Measurements from ENCODE around the gene SLC5A8.

Gene SLC5A8, protein sequence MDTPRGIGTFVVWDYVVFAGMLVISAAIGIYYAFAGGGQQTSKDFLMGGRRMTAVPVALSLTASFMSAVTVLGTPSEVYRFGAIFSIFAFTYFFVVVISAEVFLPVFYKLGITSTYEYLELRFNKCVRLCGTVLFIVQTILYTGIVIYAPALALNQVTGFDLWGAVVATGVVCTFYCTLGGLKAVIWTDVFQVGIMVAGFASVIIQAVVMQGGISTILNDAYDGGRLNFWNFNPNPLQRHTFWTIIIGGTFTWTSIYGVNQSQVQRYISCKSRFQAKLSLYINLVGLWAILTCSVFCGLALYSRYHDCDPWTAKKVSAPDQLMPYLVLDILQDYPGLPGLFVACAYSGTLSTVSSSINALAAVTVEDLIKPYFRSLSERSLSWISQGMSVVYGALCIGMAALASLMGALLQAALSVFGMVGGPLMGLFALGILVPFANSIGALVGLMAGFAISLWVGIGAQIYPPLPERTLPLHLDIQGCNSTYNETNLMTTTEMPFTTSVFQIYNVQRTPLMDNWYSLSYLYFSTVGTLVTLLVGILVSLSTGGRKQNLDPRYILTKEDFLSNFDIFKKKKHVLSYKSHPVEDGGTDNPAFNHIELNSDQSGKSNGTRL

DNA sequence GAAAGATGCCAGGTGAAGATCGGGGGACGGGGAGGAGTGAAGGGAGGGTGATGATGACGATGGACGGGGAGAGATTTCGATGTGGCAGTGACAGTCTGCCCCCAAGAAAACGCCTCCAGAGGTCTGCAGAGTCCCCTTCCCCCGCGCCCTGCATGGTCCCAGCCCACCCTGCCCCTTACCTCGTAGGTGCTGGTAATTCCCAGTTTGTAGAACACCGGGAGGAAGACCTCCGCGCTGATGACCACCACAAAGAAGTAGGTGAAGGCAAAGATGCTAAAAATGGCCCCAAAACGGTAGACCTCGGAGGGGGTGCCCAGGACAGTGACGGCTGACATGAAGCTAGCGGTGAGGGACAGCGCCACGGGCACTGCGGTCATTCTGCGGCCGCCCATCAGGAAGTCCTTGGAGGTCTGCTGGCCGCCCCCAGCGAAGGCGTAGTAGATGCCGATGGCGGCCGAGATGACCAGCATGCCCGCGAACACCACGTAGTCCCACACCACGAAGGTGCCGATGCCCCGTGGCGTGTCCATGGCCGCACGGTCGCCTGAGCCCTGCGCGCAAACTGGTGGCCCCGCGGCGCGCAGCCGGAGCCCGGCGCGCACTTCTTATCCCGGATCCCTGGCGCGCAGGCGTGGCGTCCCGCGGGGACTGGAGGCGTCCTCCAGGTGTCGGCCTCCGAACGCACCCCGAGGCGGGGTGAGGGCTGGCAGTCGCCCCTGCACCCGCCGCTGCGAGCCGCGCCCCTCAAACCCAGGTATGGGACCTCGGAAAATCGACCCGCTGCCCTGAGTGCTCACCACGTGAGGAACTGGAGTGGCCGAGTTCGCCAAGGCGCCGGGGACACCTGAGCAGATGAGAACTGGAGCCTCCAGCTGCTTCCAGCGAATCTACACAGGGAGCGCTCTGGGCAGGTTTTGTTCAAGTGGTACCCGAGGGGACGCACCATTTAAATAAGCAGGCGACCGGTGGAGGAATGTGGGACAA is at the start of gene SLC5A8:
SLC5A8 (minus strand) TSS at position 920 of the 984 bp plus-strand sequence; CDS start at position 530, 390 bp downstream.
- DNase-seq, result no peak

DNA sequence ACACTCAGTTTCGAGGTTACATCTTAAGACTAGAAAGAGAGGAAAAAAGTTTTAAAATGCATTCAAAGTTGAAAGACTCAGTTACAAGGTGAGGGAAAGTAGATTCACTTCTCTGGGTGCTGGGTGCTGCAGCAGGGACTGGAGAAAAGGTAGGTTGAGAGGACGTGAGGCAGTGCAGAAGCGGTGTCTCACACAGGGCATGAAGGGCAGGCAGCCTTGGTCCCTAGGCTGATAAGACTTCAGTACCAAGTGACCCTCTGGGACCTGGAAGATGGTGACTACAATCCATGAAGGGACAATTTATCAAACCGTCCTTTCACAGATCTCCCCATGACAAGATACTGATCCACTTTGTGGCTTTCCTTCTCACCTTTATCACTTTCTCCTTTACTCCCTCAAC is 47.3 kb upstream of the SLC5A8 start:
- no peak for DNase-seq

DNA sequence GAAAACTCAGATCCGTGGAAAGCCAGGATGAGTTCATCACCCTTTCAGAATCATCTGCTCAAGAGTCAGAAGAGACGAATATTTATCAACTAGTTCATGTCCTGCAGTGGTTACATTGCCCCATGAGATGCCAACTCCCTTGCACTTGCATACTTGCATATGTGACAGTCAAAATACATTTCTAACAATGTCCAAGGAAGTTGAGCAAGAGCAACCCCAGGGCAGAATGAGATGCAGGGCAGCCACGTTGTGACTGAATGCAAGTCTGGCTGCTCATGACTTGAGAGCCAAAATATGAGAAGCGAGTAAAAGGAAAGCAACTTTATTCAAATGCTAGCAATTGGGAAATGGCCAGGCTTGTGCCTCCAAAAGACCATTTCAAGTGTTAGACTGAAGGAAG is 46.2 kb upstream of the SLC5A8 start:
- no peak for DNase-seq

DNA sequence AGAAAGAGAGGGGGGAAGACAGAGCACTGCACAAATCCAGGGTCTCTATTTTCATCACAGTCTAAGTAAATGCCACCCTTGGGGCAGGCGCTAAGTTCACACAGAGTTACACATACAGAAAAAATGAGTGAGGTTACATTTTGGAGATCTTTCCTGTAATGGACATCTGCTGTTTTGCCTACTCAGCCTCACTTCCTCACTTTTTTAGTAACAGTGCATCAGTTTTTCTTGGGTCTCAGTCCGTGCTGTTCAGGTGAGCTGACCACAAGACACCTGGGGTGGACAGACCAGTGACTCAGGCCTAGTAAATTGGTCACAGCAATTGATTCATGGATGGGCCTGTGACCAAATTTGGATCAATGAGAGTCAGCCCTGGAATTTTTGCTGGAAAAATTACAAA is 33.6 kb upstream of the SLC5A8 start:
- DNase-seq, result no peak

DNA sequence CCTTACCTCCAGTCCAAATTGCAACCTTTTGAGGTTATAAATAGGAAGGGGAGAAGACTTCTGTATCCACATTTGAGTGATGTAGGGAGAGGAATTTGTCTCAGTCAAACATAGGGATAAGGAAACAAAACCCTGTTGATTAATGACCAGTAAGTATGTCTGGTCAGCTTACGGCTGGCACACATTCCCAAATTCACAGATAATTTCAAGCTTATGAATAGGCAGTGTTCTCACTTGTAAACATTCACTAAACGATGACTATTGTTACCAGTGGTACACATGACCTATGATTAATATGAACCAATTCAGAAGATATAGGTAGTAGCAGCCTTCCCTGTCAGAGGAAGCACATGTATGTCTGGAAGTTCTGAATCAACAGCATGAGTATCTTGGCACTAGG is 33.0 kb upstream of the SLC5A8 start:
- DNase-seq, result no peak

DNA sequence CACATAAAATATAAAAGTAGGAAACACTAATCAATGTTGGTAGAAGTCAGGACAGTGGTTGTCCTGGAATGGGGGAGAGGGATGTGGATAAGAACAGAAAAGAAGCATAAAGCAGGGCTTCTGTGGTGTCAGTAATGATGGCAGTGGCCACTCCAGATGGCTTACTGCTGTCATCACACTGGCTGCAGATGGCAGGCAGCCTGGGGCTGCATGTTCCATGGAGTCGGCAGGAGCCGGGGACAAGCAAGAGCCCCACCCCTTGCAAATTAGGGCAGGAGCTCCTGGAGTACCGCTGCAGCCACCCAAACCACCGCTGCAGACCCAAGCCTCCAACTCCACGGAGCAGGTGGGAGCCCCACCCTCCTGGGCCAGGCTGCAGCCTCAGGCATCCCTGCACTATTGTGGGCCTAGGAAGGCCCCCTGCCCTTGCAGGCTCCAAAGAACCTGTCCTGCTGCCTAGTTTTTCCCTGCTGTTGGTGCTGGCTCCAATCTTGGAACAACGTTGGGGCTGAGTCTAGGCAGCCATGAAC is 28.8 kb upstream of the SLC5A8 start:
- no peak for DNase-seq

DNA sequence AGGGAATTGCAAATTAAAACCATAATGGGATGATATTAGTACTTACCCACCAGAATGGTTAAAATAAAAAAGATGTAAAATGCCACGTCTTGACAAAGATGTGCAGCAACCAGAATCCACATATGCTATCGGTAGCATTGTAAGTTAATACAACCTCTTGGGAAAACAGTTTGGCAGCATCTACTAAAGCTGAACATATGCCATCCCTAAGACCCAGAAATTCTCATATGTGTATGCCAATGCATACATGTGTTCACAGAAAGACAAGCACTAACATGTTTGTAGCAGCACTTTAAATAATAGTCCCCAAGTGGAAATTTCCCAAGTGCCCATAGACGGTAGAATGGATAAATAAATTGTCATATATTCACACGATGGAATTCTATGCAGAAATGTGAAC is 28.3 kb upstream of the SLC5A8 start:
- DNase-seq, result no peak

DNA sequence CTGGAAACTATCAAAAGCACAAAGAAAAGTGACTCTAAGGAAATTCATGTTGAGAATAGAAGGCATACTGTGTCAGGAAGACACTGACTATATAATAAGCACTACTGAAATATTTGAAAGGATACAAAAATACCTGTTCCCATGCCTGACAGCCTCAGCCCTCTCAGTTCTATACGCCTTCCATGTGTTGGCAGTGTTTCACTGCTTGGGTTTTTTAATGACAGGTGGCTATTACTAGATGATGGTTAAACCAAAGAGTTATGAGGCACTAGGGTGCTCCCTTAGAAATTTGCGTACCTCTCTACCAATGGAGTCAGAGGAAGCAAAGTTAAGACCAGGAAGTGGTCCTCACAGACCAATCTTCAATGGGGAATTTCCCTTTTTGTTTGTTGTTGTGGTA is 25.6 kb upstream of the SLC5A8 start:
- no peak for DNase-seq

DNA sequence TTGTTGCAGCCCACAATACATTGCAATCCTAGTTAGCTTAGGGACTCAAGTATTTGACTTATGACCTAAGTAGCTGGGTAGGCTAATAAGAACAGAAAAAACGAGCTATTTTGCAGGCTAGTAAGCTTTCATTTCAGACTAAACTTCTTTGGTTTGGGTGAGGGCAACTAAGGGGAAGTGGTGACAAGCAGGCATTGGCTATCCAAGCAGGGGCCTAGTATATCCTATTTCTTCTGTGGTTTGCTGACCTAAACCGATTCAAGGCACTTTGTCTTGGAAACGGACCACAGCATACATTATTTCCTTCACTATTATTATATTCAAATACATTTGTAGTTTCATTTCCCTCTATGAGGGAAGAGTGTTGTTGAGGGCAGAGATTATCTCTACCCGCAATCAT is 21.6 kb upstream of the SLC5A8 start:
- DNase-seq, result no peak

DNA sequence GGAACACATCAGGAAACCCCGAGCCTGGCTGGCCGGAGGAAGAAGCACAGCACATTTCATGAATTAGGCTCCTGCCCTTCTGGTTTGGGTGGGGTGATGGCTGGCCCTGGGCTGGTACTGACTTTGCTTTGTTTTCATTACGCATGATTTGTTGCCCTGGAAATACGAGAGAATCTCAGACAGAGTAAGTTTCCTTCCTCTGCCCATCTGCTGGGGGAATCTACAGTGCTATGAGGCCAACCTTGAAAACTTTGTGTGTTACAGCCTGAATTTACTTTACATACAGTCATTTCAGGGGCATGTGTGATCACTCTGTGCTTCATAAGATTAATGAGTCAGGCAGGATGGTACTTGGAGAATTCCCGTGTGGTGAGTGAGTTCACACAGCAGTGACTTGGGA is 20.5 kb upstream of the SLC5A8 start:
- DNase-seq, result no peak

DNA sequence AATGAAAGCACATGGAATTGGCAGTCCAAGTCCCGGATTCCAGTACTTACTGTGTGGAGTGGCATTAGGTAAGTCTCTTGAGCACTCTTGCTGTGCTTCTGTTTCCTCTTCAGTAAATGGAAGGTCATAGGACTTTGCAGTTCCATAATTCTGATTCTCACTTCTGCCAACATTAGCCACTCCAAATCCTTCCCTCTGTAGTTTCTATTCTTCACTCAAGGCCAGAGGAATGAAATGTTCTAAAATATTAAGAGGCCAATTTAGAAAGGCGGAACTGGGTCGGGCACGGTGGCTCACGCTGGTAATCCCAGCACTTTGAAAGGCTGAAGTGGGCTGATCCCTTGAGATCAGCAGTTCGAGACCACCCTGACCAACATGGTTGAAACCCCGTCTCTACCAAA is 19.8 kb upstream of the SLC5A8 start:
- DNase-seq, result no peak

DNA sequence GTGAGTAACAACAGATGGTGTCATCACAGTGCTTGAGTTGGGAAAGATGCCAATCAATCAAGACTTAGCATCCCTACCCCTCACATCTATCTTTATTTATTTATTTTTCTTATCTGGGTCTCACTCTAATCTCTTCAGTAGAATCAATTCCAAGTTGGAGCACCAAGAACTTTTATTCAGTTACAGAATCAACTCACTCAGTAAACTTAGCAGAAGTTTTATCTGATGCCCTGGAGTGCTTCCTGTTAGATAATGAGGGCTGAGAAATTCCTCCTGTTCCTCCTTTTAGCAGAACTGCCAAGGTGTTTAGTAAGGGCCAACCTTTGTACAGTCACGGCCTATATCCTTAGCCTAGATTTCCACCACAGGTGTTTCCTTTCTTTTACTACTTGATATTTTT is 11.3 kb upstream of the SLC5A8 start:
- DNase-seq, result no peak

DNA sequence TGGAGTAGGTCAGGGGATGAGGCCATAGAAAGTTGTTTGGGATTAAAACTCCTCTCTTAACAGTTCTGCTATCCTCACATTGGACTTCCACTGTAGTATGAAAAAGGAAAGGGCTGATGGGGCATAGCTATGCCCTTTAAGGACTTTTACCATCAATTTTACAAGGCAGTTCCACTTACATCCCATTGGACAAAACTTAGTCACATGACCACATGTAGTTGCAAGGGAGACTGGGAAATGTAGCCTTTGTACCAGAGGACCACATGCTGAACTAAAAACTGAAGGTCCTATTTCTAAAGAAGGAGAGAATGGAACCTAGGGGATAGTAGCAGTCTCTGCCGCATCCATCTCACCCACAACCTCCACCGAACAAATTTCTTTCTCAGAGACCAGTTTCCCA is 6.8 kb upstream of the SLC5A8 start:
- DNase-seq, result no peak

DNA sequence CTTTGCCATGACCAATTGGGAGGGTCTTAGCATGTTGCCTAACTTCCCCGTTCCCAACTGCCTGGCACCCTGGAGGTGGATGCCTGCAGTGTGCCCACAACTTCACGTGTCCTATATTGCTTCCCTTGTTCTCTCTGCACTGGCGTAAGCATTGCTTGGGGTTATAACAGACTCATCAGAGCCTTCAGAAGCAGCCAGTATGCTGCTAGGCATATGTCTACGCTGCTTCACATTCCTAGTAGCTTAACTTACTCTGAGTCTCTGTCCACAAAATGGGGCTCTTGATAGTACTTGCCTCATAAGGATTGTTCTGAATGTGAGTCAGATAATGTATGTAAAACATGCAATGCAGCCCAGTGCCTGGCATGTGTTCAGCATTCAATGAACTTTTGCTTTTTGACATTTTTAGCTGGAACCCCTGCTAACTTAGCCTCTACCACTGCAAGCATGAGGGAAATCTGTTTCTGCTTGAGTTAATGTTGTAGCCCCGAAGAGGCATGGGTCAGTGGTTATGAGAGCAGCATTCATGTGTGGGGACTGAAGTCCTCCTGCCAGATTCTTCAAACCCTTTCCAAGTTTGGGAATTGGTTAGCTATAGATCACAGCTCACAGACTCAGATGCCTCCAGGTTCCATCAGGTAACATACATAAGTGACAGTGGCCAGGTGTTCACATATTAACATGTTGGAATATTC is 2.8 kb downstream of the SLC5A8 start:
- DNase-seq, result no peak

DNA sequence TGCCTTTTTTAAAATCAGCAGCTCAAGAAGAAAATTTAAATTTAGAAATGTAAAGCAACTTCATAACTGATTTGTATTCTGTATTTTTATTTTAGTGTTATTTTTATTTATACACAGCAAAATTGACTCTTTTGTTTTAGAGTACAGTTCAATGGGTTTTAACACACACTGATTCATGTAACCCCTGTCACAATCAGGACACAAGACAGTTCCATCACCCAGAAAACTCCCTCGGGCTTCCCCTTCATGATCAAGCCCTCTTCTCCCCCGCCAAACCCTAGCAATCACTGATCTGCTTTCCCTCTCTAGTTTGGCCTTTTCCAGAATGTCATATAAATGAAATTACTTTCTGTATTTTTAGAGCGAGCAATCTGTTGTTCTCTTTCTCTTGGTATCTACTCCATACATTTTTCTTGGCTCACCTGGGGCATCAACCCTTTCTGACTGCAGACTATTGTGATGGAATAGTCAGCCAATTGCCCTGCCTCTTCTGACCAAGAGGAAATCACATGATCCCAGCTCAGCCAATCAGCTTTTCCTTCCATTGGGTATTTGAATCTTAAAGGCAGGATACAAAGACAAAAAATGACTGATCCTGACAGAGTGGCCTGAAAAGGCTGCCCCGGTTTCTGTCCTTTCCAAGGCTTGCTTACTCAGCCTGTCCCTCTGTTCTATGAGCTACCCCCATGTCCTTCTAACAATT is 5.3 kb downstream of the SLC5A8 start:
- DNase-seq, result no peak

DNA sequence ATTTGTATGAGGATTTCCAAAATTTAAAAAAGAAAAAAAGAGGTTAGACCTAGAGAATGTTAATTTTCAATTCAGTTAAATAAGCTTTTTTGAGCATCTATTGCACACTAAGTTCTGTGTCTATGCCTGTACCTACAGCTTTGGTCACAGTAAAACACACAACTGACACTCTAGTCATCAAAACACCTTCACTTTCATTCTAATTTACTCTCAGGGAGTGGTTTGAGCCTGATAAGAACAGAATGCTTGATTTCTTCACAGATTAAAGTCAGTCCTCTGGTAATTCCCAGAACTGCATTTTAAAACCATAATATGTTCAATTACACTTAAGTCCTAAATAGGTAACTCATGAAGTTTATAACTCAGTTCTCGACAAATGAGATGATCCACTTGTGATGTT is 9.2 kb downstream of the SLC5A8 start:
- DNase-seq, result no peak

DNA sequence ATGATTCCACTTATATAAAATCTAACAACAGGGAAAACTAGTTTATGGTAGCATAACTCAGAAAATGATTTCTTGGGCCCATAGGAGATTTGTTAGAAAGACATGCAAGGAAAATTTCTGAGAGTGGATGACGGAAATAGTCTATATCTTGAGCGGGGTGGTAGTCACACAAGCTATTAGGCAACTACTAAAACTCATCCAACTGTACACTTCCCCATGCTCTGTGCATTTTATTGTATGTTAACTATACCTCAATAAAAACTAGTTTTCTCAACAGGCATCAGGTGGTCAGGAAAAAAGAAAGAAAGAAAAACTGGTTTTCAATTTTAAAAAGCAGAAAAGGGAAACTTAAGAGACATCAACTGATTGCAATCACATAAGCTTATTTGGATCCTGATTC is 9.9 kb downstream of the SLC5A8 start:
- DNase-seq, result no peak

DNA sequence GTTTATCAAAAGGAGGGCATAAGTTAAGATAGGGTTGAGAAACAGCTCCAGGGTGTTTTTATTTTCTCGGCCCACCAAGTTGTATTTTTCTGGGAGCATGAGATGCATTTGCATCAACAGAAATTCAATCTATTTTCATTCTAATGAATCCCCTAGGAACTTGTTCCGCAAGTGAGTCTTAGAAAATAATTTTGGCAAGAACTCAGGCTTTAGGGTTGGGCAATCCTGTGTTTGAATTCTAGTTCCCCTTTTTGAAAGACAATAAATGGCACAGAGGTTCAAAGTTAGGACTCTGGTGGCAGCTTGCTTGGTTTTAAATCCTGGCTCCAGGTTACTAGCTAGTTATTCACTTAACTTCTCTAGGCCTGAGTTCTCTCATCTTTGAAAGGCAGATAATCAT is 23.7 kb downstream of the SLC5A8 start:
- no peak for DNase-seq

DNA sequence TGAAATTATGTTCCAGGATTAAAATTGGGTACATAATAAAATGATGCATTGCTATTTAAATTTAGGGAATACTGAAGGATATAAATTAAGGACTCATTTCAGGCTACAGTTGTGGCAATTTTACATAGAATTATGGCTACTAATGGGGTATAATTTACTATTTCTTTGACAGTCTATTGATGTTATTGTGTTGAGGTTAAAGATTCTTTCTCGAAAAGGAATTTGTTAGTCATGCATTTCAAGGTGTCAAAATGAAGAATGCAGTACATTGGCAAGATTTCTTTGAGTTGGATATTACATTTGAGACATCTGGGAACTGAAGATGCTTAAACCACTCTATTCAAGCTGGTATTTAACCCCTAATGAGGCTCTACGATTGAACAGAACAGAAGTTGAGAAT is 28.3 kb downstream of the SLC5A8 start:
- DNase-seq, result no peak

DNA sequence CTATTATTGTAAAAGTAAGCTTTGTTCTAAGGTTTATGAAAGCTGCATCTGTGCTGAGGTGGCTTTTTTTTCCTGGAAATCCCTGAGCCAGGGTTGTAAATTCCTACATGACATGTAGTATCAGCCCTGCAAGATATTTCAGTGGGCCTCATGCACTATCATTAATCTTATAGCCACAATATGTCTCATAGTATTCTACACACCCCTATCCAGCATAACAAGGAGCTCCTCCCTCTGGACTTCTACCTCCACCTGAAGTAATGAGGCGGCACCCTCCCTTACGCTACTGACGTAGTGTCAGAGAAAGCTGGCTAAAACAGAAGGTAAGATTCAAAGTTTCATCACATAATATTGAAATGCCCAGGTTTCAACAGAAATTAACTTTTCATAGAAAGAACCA is 35.5 kb downstream of the SLC5A8 start:
- DNase-seq, result no peak

DNA sequence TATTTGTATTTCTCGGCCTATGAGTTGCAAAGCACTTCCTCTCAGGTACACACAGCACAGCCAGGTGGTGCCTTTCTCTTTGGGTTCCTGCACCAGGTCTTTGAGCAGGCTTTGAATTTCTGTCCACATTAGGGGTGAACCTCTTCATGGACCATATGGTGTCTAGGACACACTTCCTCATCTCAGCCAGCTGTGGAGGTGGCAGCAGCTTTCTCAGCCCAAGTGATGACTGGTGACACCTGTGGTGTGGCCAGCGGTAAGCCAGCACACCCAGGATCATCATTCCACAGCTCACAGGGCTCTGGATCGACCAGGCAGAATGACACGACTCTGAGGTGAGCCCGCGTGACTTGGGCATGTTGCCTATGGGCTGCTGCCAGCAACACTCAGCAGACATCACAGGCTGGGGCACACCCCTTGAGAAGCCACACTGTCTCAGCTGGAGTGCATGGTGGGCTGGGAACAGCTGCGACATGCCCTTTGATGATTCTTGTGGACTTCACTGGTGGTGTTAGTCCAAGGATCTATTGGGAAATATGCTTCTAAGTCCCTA is 36.8 kb downstream of the SLC5A8 start:
- no peak for DNase-seq

DNA sequence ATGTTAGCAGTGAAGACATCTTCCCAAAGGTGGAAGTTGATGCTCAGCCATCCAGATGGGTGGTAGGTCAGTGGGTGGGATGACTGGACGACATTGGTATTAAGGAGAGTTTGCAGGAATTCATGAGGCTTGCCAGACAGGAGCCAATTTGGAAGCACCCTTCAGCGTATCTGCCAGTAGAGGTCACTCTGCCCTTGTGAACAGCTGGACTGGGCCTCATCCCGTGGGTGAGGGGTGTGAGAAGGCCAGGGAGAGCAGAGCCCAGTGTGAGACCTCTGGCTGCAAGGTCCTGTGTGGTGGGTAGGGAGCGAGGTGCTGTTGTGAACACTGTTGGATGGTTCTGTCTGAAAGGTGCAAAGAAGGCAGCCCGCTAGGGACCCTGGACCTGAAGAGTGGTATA is 37.7 kb downstream of the SLC5A8 start:
- no peak for DNase-seq
